Measurements from ENCODE around the gene NAA15. TPM values are rescaled to one million over a fixed set of nuclear protein-coding genes. Genes with fewer than 3 reads are reported as not detected.

Gene NAA15
- polyA plus RNA-seq, 3 donors: 5.2 to 20.2 (median 8.8) TPM

- Mint-ChIP-seq H3K27ac (no peak overlapping the region), H3K27me3 (ENCODE audit: low read depth in 3 of 3) (peaks cover 0 to 1% (median 0%) of the 10 kb centered on the region in 3 donors), H3K4me3 (no peak overlapping the region), H3K9me3 (peaks cover 0 to under 1% (median 0%) of the 10 kb centered on the region in 7 donors), H3K4me1 (peaks cover 50% of the 10 kb centered on the region), H3K36me3 (no peaks in the 10 kb centered on the region)
- Histone ChIP-seq H3K9me3 (replicated peaks in 1 of 2; ENCODE audit: control insufficient read depth in 1 of 2, insufficient read depth in 1 of 2, low read length in 2 of 2) (no peaks in the 10 kb centered on the region), H4K20me1 (ENCODE audit: insufficient read depth, low read length) (peaks cover 11% of the 10 kb centered on the region), H3K27ac (ENCODE audit: low read depth in 1 of 2, low read length in 2 of 2) (no peak overlapping the region), H3K36me3 (replicated peaks in 1 of 2; ENCODE audit: control insufficient read depth in 1 of 2, insufficient read depth in 2 of 2, low read length in 2 of 2) (peaks cover 0 to under 1% of the 10 kb centered on the region in 2 donors), H3K27me3 (ENCODE audit: control insufficient read depth in 2 of 2, insufficient read depth in 2 of 2, low read length in 2 of 2) (no peaks in the 10 kb centered on the region), H3K79me2 (ENCODE audit: insufficient read depth, low read length) (peaks cover 78% of the 10 kb centered on the region), H2AFZ (ENCODE audit: insufficient read depth, low read depth, low read length, poor library complexity, severe bottlenecking) (no peak overlapping the region), H3K9ac (ENCODE audit: insufficient read depth, low read length, poor library complexity, severe bottlenecking) (no peak overlapping the region), H3K4me2 (replicated peaks; ENCODE audit: extremely low read depth, low read length, poor library complexity, severe bottlenecking) (no peak overlapping the region), H3K4me3 (replicated peaks in 1 of 3; ENCODE audit: low read depth in 2 of 3, low read length in 3 of 3) (no peak overlapping the region), H3K4me1 (ENCODE audit: control insufficient read depth in 1 of 2, insufficient read depth in 2 of 2, low read length in 2 of 2) (peaks cover 28 to 55% of the 10 kb centered on the region in 2 donors)
- WGBS (ENCODE audit: insufficient coverage): no CpG with 5 or more reads among the region's 1 CpG
- DNase-seq: no peak
- intact Hi-C loops (cut with micrococcal nuclease): loop anchor here (5.0 to 10.0 kb wide), 4 partner anchors 75 to 275 kb away; no protein-coding TSS in a partner anchor
- no peak for TF ChIP-seq CTCF (IDR thresholded peaks at IDR 0.05)
Measured at GRCh38 chr4:139299536-139299935, 1.8 kb upstream of the NAA15 start.

GRCh38 chr4:139300431-139301112 is 733 bp upstream of the NAA15 start:
- no peak for TF ChIP-seq CTCF (IDR thresholded peaks at IDR 0.05)
- Mint-ChIP-seq H3K4me1 (peaks cover 49% of the 10 kb centered on the region), H3K4me3 (peak overlapping the region; percentile 99 to 100), H3K36me3 (peaks cover 3 to 9% of the 10 kb centered on the region in 2 donors), H3K27me3 (ENCODE audit: low read depth in 3 of 3) (no peaks in the 10 kb centered on the region), H3K9me3 (peaks cover 0 to 4% (median 2%) of the 10 kb centered on the region in 7 donors), H3K27ac (peak overlapping the region; percentile 97 to 100 (median 99))
- Histone ChIP-seq H3K79me2 (ENCODE audit: insufficient read depth, low read length) (peaks cover 78% of the 10 kb centered on the region), H3K27me3 (ENCODE audit: control insufficient read depth in 2 of 2, insufficient read depth in 2 of 2, low read length in 2 of 2) (no peaks in the 10 kb centered on the region), H3K4me1 (ENCODE audit: control insufficient read depth in 1 of 2, insufficient read depth in 2 of 2, low read length in 2 of 2) (peaks cover 23 to 48% of the 10 kb centered on the region in 2 donors), H3K4me3 (replicated peaks in 1 of 3; ENCODE audit: low read depth in 2 of 3, low read length in 3 of 3) (peak overlapping the region; percentile 72 to 94 (median 75)), H3K9me3 (replicated peaks in 1 of 2; ENCODE audit: control insufficient read depth in 1 of 2, insufficient read depth in 1 of 2, low read length in 2 of 2) (no peaks in the 10 kb centered on the region), H3K9ac (ENCODE audit: insufficient read depth, low read length, poor library complexity, severe bottlenecking) (peak overlapping the region; percentile 89), H4K20me1 (ENCODE audit: insufficient read depth, low read length) (peaks cover 21% of the 10 kb centered on the region), H3K27ac (ENCODE audit: low read depth in 1 of 2, low read length in 2 of 2) (peak overlapping the region; percentile 89 to 95), H2AFZ (ENCODE audit: insufficient read depth, low read depth, low read length, poor library complexity, severe bottlenecking) (peak overlapping the region; percentile 90), H3K4me2 (replicated peaks; ENCODE audit: extremely low read depth, low read length, poor library complexity, severe bottlenecking) (peak overlapping the region; percentile 82), H3K36me3 (replicated peaks in 1 of 2; ENCODE audit: control insufficient read depth in 1 of 2, insufficient read depth in 2 of 2, low read length in 2 of 2) (peaks cover 0 to 9% of the 10 kb centered on the region in 2 donors)
- peak; percentile 44 to 72 (median 57) for DNase-seq
- intact Hi-C loops (cut with micrococcal nuclease): loop anchor here (5.0 to 10.0 kb wide), 2 partner anchors 123 to 254 kb away; partner anchors contain the start of genes ELF2 (in 2 of the 2) and SETD7 (in 1 of the 2)
- WGBS (ENCODE audit: insufficient coverage): 2% methylated on average over 14 of the region's 16 CpGs
